ENCODE data around the gene DGKE. TPM values are rescaled to one million over a fixed set of nuclear protein-coding genes. Genes with fewer than 3 reads are reported as not detected.

DGKE gene
- total RNA-seq, 1 experiment from 2014 or later = 19.1 TPM

GRCh38 chr17:56867948-56868376 is 34.0 kb downstream of the DGKE start:
- DNase-seq (ENCODE audit: low read depth, low spot score) = no peak
- Histone ChIP-seq H3K27ac (ENCODE audit: low read length) (no peak overlapping the region), H3K36me3 (ENCODE audit: control insufficient read depth, insufficient read depth, low read length) (peaks cover 15% of the 10 kb centered on the region; the same call in 1 of the 2 replicates), H3K9me3 (ENCODE audit: control insufficient read depth, insufficient read depth, low read depth, low read length) (no peaks in the 10 kb centered on the region), H3K4me3 (ENCODE audit: low read depth in 2 of 2, low read length in 2 of 2) (no peak overlapping the region), H3K4me1 (ENCODE audit: control insufficient read depth, insufficient read depth, low read length) (no peaks in the 10 kb centered on the region), H3K27me3 (ENCODE audit: control insufficient read depth, insufficient read depth, low read length) (no peaks in the 10 kb centered on the region)
- in situ Hi-C loops (cut with HindIII; ENCODE audit: low pct_unique_long_range_greater_than_20kb, low sequenced_read_pairs) = no loop called here
- no TSS peak for BruUV-seq (replicated peaks)
- ChIA-PET CTCF (no interaction called here), POLR2A (interaction anchor here (0.6 kb wide), 2 partner anchors 27 to 30 kb away, joined by 6 to 7 read pairs; no protein-coding TSS in a partner anchor)
- intact Hi-C loops (cut with micrococcal nuclease; ENCODE audit: unreplicated experiment) = no loop called here
- no peak for ATAC-seq
- TF ChIP-seq TCF7L2 (IDR thresholded peaks at IDR 0.05; ENCODE audit: low read depth, low read length) (no peak), CTCF (IDR thresholded peaks at IDR 0.05) (no peak), REST (IDR thresholded peaks at IDR 0.05; ENCODE audit: insufficient read depth in 1 of 2, low read depth in 2 of 2, low read length in 1 of 2) (no peak), SIN3A (IDR thresholded peaks at IDR 0.05; ENCODE audit: borderline replicate concordance, insufficient read depth, low read depth, low read length) (no peak), POLR2AphosphoS5 (IDR thresholded peaks at IDR 0.05; ENCODE audit: low read depth, low read length) (no peak)

- no peak for DNase-seq (ENCODE audit: low read depth, low spot score)
- no peak for TF ChIP-seq REST (IDR thresholded peaks at IDR 0.05; ENCODE audit: insufficient read depth in 1 of 2, low read depth in 2 of 2, low read length in 1 of 2)
- Histone ChIP-seq H3K9me3 (ENCODE audit: control insufficient read depth, insufficient read depth, low read depth, low read length) (no peaks in the 10 kb centered on the region), H3K27ac (ENCODE audit: low read length) (no peak overlapping the region), H3K27me3 (ENCODE audit: control insufficient read depth, insufficient read depth, low read length) (no peaks in the 10 kb centered on the region), H3K36me3 (ENCODE audit: control insufficient read depth, insufficient read depth, low read length) (peaks cover 12% of the 10 kb centered on the region; the same call in 1 of the 2 replicates), H3K4me3 (ENCODE audit: low read depth in 2 of 2, low read length in 2 of 2) (no peak overlapping the region), H3K4me1 (ENCODE audit: control insufficient read depth, insufficient read depth, low read length) (no peaks in the 10 kb centered on the region)
- CTCF ChIA-PET = no interaction called here
- intact Hi-C loops (cut with micrococcal nuclease; ENCODE audit: unreplicated experiment) = no loop called here
- BruUV-seq (replicated peaks) = no TSS peak
- no peak for ATAC-seq
- in situ Hi-C loops (cut with HindIII; ENCODE audit: low pct_unique_long_range_greater_than_20kb, low sequenced_read_pairs) = no loop called here
- POLR2A ChIA-PET = no interaction called here
Measured at GRCh38 chr17:56868716-56869115, 34.8 kb downstream of the DGKE start.
